Choroid plexus epithelial cell (primary cell): ENCODE results near the gene SHROOM2.

Experiments
- DNase-seq: peaks from one replicate; pipeline ENCODE4 v3.0.0-alpha.2; 2010; ENCODE audit warnings: low read depth
- H3K4me3 ChIP-seq: 2 replicates; pipeline ENCODE4 v1.5.1; 2011; ENCODE audit warnings: low read depth, mild to moderate bottlenecking, control low read depth, low read length, moderate library complexity
- CTCF ChIP-seq: conservative IDR thresholded peaks from 2 replicates; pipeline ENCODE4 v1.5.1; 2011; ENCODE audit warnings: low read depth, mild to moderate bottlenecking, control low read depth, inconsistent platforms, low read length, moderate library complexity

The SHROOM2 gene

GRCh38 chrX:9953396-9953795 is 167.2 kb downstream of the SHROOM2 start:
- no peak for TF ChIP-seq CTCF
- no peak overlapping the region for H3K4me3 ChIP-seq
- no peak for DNase-seq

GRCh38 chrX:9955506-9955905 is 169.3 kb downstream of the SHROOM2 start:
- no peak overlapping the region for H3K4me3 ChIP-seq
- DNase-seq, result peak; percentile 75
- TF ChIP-seq CTCF, result no peak

GRCh38 chrX:9957743-9958142 is 171.5 kb downstream of the SHROOM2 start:
- no peak overlapping the region for H3K4me3 ChIP-seq
- DNase-seq, result no peak
- TF ChIP-seq CTCF, result no peak

GRCh38 chrX:9958183-9958582 is 172.0 kb downstream of the SHROOM2 start:
- TF ChIP-seq CTCF, result no peak
- no peak for DNase-seq
- H3K4me3 ChIP-seq, result no peak overlapping the region

- no peak for DNase-seq
- no peak overlapping the region for H3K4me3 ChIP-seq
- no peak for TF ChIP-seq CTCF
Observed at GRCh38 chrX:9961750-9962149, 175.5 kb downstream of the SHROOM2 start.

GRCh38 chrX:9966775-9967408 is 180.7 kb downstream of the SHROOM2 start, which contains the start of gene CLDN34:
Gene CLDN34 (plus strand): TSS chrX:9967358. CDS start chrX:9967358, 0 bp downstream.
- no peak within 1 kb of the TSS for H3K4me3 ChIP-seq
- peak; percentile 5 for DNase-seq
- TF ChIP-seq CTCF, result no peak

- no peak for DNase-seq
- no peak overlapping the region for H3K4me3 ChIP-seq
- TF ChIP-seq CTCF, result no peak
Observed at GRCh38 chrX:9977635-9978034, 191.4 kb downstream of the SHROOM2 start.
